GM23338 (cell line): ENCODE results near the gene CCDC178. TPM values are rescaled to one million over a fixed set of nuclear protein-coding genes. Genes with fewer than 3 reads are reported as not detected.

Experiments
- ATAC-seq: fragments of 200-7000 bp; cut with Tn5 transposase; 3 replicates; pipeline ENCODE4 v1.9.1; 2020
- DNase-seq: peaks from one replicate; pipeline ENCODE4 v3.0.0-alpha.2; 2015; ENCODE audit warnings: low spot score
- H2AFZ ChIP-seq: fragments of 200-600 bp; sonication (generic); 2 replicates; pipeline ENCODE4 v1.8.0; 2016; ENCODE audit warnings: antibody characterized with exemption, mild to moderate bottlenecking, moderate library complexity
- H3F3A ChIP-seq: fragments of 200-600 bp; sonication (generic); replicated peaks from 2 replicates; pipeline ENCODE4 v1.8.0; 2017; ENCODE audit warnings: antibody characterized with exemption, mixed run types, low read depth
- H3K27ac ChIP-seq: fragments of 200-600 bp; sonication (generic); 2 replicates; pipeline ENCODE4 v1.6.1; 2016; ENCODE audit warnings: low read depth
- H3K27me3 ChIP-seq: fragments of 200-600 bp; sonication (generic); 2 replicates; pipeline ENCODE4 v1.8.0; 2016; ENCODE audit warnings: mild to moderate bottlenecking, mixed run types, moderate library complexity; ENCODE audit not compliant: insufficient read depth
- H3K36me3 ChIP-seq: fragments of 200-600 bp; sonication (generic); 2 replicates; pipeline ENCODE4 v1.8.0; 2016; ENCODE audit warnings: mild to moderate bottlenecking; ENCODE audit not compliant: insufficient read depth
- H3K4me1 ChIP-seq: fragments of 200-600 bp; sonication (generic); 2 replicates; pipeline ENCODE4 v1.8.0; 2016; ENCODE audit warnings: mild to moderate bottlenecking, moderate library complexity; ENCODE audit not compliant: insufficient read depth
- H3K4me2 ChIP-seq: fragments of 200-600 bp; sonication (generic); 2 replicates; pipeline ENCODE4 v1.7.1; 2017; ENCODE audit warnings: mixed run types
- H3K4me3 ChIP-seq: fragments of 200-600 bp; sonication (generic); 2 replicates; pipeline ENCODE4 v1.6.1; 2016; ENCODE audit warnings: mixed run types
- H3K79me2 ChIP-seq: fragments of 200-600 bp; sonication (generic); replicated peaks from 2 replicates; pipeline ENCODE4 v1.8.0; 2017; ENCODE audit warnings: mild to moderate bottlenecking; ENCODE audit not compliant: insufficient read depth
- H3K9me2 ChIP-seq: fragments of 200-600 bp; sonication (generic); 2 replicates; pipeline ENCODE4 v1.8.0; 2017; ENCODE audit not compliant: insufficient read depth
- H4K20me1 ChIP-seq: fragments of 200-600 bp; sonication (generic); replicated peaks from 2 replicates; pipeline ENCODE4 v1.8.0; 2017; ENCODE audit warnings: mild to moderate bottlenecking; ENCODE audit not compliant: insufficient read depth
- H3K27ac Mint-ChIP-seq: 2 replicates; pipeline ENCODE4 v1.8.0; 2020; ENCODE audit warnings: inconsistent platforms, mild to moderate bottlenecking, moderate library complexity, mixed read lengths
- H3K27me3 Mint-ChIP-seq: 3 replicates; pipeline ENCODE4 v1.8.0; 2022; ENCODE audit warnings: low read depth, mild to moderate bottlenecking, moderate library complexity, mixed read lengths, inconsistent platforms; ENCODE audit not compliant: insufficient read depth, poor library complexity
- H3K36me3 Mint-ChIP-seq: 3 replicates; pipeline ENCODE4 v1.8.0; 2021; ENCODE audit warnings: low read depth, mild to moderate bottlenecking, inconsistent platforms, moderate library complexity, mixed read lengths
- H3K4me1 Mint-ChIP-seq: 3 replicates; pipeline ENCODE4 v1.8.0; 2020; ENCODE audit warnings: mild to moderate bottlenecking, inconsistent platforms, mixed read lengths
- H3K4me3 Mint-ChIP-seq: 3 replicates; pipeline ENCODE4 v1.8.0; 2021; ENCODE audit warnings: moderate library complexity, mild to moderate bottlenecking, inconsistent platforms, mixed read lengths
- H3K9me3 Mint-ChIP-seq: 3 replicates; pipeline ENCODE4 v1.8.0; 2020; ENCODE audit warnings: moderate library complexity, mild to moderate bottlenecking, inconsistent platforms, mixed read lengths
- CREB1 ChIP-seq: fragments of 250-450 bp; sonication (Bioruptor Pico); IDR thresholded peaks from 2 replicates; pipeline ENCODE4 v1.5.0; 2020; ENCODE audit warnings: low read depth, mild to moderate bottlenecking, moderate library complexity
- CTCF ChIP-seq, 2 experiments: fragments of 200-600 bp in 1 of 2; sonication (generic) in 1 of 2; conservative IDR thresholded peaks; 2 replicates each; pipeline versions ENCODE4 v1.5.1 to v1.6.1; 2016 to 2017; ENCODE audit warnings: antibody characterized with exemption in 2 of 2, low read depth in 2 of 2, mild to moderate bottlenecking in 2 of 2, moderate library complexity in 1 of 2
- ETS1 ChIP-seq: IDR thresholded peaks from 2 replicates; pipeline ENCODE4 v1.6.1; 2016; ENCODE audit warnings: antibody characterized with exemption
- EZH2 ChIP-seq: fragments of 200-600 bp; sonication (generic); IDR thresholded peaks from one replicate; pipeline ENCODE4 v1.8.0; 2017; ENCODE audit warnings: antibody characterized with exemption, mild to moderate bottlenecking, low read depth; ENCODE audit not compliant: unreplicated experiment
- EZH2phosphoT487 ChIP-seq: fragments of 200-600 bp; sonication (generic); IDR thresholded peaks from one replicate; pipeline ENCODE4 v1.8.1; 2018; ENCODE audit warnings: antibody characterized with exemption; ENCODE audit not compliant: unreplicated experiment
- JUNB ChIP-seq: IDR thresholded peaks from one replicate; pipeline ENCODE4 v1.6.1; 2016; ENCODE audit warnings: antibody characterized with exemption; ENCODE audit not compliant: unreplicated experiment
- NANOG ChIP-seq: IDR thresholded peaks from 2 replicates; pipeline ENCODE4 v1.6.1; 2016; ENCODE audit warnings: antibody characterized with exemption, borderline replicate concordance
- POLR2AphosphoS5 ChIP-seq: IDR thresholded peaks from 2 replicates; pipeline ENCODE4 v1.6.1; 2016; ENCODE audit warnings: antibody characterized with exemption, low read depth
- REST ChIP-seq: IDR thresholded peaks from one replicate; pipeline ENCODE4 v1.6.1; 2018; ENCODE audit warnings: antibody characterized with exemption; ENCODE audit not compliant: unreplicated experiment
- STAT1 ChIP-seq: IDR thresholded peaks from one replicate; pipeline ENCODE4 v1.6.1; 2016; ENCODE audit warnings: antibody characterized with exemption; ENCODE audit not compliant: unreplicated experiment
- ZNF114 ChIP-seq: fragments of 250-450 bp; sonication (Bioruptor Pico); IDR thresholded peaks from 2 replicates; pipeline ENCODE4 v1.5.0; 2020; ENCODE audit warnings: mild to moderate bottlenecking, moderate library complexity
- ZNF331 ChIP-seq: fragments of 250-450 bp; sonication (Bioruptor Pico); IDR thresholded peaks from 2 replicates; pipeline ENCODE4 v1.5.0; 2020; ENCODE audit warnings: low read depth, mild to moderate bottlenecking, moderate library complexity
- polyA plus RNA-seq: library from polyadenylated mRNA; unstranded; fragments of >200 nt; fragmentation: Nextera tagmentation; extraction: Ambion mirVana; gene quantifications from 2 replicates; pipeline ENCODE4 v1.2.1, GENCODE V29; 2016
- total RNA-seq: library from RNA; depleted of rRNA; stranded (reverse); fragments of >200 nt; shearing (Covaris generic); gene quantifications from 2 replicates; pipeline ENCODE4 v1.2.3, GENCODE V29; 2014

Gene CCDC178
- total and polyA plus RNA-seq, 2 experiments from 2014 or later: 0.17 to 0.24 TPM

GRCh38 chr18:33282142-33282541 lies 158.4 kb downstream of the CCDC178 start (continued):
- no peak for TF ChIP-seq REST
- no peak for TF ChIP-seq STAT1
- no peak for TF ChIP-seq CREB1 (CRISPR knock-in tag)
- TF ChIP-seq POLR2AphosphoS5: no peak
- no peak for TF ChIP-seq CTCF (conservative IDR thresholded peaks at IDR 0.05; ENCODE audit: low read depth in 2 of 2)
- no peak for TF ChIP-seq EZH2phosphoT487
- TF ChIP-seq EZH2: no peak
- TF ChIP-seq JUNB: no peak
- TF ChIP-seq NANOG: no peak
- TF ChIP-seq ZNF114 (CRISPR knock-in tag): no peak

GRCh38 chr18:33277431-33277830 lies 163.1 kb downstream of the CCDC178 start:
- H3K27ac ChIP-seq: no peak overlapping the region
- H3K36me3 Mint-ChIP-seq: no peaks in the 10 kb centered on the region
- H4K20me1 ChIP-seq: no peaks in the 10 kb centered on the region
- no peak for ATAC-seq
- no peaks in the 10 kb centered on the region for H3K27me3 Mint-ChIP-seq
- H3F3A ChIP-seq: no peaks in the 10 kb centered on the region
- no peaks in the 10 kb centered on the region for H3K36me3 ChIP-seq
- no peak overlapping the region for H3K4me2 ChIP-seq
- no peak overlapping the region for H2AFZ ChIP-seq
- no peaks in the 10 kb centered on the region for H3K4me1 ChIP-seq
- peak overlapping the region; percentile 45; the same call in 1 of the 2 replicates for H3K27ac Mint-ChIP-seq
- H3K79me2 ChIP-seq: no peaks in the 10 kb centered on the region
- H3K9me2 ChIP-seq: 0 out of 2 replicates have a peak, but pooled peaks cover 2% of the 10 kb centered on the region
- no peak overlapping the region for H3K4me3 ChIP-seq
- no peaks in the 10 kb centered on the region for H3K27me3 ChIP-seq
- no peak overlapping the region for H3K4me3 Mint-ChIP-seq
- no peaks in the 10 kb centered on the region for H3K9me3 Mint-ChIP-seq
- H3K4me1 Mint-ChIP-seq: peaks cover 10% of the 10 kb centered on the region
- no peak for DNase-seq
- TF ChIP-seq EZH2 (no peak), ZNF331 (CRISPR knock-in tag) (no peak), NANOG (no peak), EZH2phosphoT487 (no peak), STAT1 (no peak), ETS1 (no peak), CTCF (conservative IDR thresholded peaks at IDR 0.05; ENCODE audit: low read depth in 2 of 2) (no peak)
